ENCODE results near the gene PKP1.

DNA sequence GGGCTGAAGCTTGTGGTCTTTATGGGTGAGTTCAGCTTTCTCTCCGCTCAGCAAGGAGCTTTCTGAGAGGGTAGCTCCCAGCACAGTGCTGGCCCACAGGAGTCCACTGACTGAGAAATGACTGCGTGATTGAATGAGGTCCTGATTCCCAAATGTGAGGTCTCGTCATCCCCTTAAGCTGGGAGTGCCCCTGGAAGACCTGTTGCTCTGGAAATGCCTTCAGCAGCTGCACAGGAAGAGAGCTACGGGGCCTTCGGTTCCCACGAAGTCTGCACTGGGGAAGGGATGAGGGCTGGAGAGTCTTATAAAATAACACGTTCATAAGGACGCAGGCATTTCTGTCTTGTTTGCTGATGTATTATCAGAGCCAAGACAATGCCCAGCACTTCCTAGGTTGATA, 80.2 kb downstream of the PKP1 start:
- TF ChIP-seq, protein P1, sequence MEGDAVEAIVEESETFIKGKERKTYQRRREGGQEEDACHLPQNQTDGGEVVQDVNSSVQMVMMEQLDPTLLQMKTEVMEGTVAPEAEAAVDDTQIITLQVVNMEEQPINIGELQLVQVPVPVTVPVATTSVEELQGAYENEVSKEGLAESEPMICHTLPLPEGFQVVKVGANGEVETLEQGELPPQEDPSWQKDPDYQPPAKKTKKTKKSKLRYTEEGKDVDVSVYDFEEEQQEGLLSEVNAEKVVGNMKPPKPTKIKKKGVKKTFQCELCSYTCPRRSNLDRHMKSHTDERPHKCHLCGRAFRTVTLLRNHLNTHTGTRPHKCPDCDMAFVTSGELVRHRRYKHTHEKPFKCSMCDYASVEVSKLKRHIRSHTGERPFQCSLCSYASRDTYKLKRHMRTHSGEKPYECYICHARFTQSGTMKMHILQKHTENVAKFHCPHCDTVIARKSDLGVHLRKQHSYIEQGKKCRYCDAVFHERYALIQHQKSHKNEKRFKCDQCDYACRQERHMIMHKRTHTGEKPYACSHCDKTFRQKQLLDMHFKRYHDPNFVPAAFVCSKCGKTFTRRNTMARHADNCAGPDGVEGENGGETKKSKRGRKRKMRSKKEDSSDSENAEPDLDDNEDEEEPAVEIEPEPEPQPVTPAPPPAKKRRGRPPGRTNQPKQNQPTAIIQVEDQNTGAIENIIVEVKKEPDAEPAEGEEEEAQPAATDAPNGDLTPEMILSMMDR (IDR thresholded peaks at IDR 0.05; ENCODE audit: low read length): no peak
- no peak for TF ChIP-seq EZH2 (IDR thresholded peaks at IDR 0.05; ENCODE audit: borderline replicate concordance, low read length)
